IMR-90 (cell line): Measurements from ENCODE around the gene TOM1. TPM values are rescaled to one million over a fixed set of nuclear protein-coding genes. Genes with fewer than 3 reads are reported as not detected.

Experiments
- ATAC-seq: fragments of 200-7000 bp; cut with Tn5 transposase; 2 replicates; pipeline ENCODE4 v1.9.1; 2020; ENCODE audit warnings: low read depth, mild to moderate bottlenecking, moderate library complexity
- BruUV-seq: library from RNA; stranded (reverse); fragments of 400-500 nt; replicated peaks from 2 replicates; lab custom pipeline; 2021; lab: Mats Ljungman, UMichigan
- CTCF ChIA-PET: fragments of 300-600 bp; formaldehyde crosslinking; extraction: SDS; loops from one replicate; lab custom pipeline; 2021; ENCODE audit warnings: antibody characterized with exemption; lab: Yijun Ruan, JAX
- POLR2A ChIA-PET: fragments of 300-600 bp; sonication (Branson Sonifier 250); formaldehyde crosslinking; loops from one replicate; lab custom pipeline; 2022; ENCODE audit warnings: antibody characterized with exemption; ENCODE audit not compliant: unreplicated experiment; lab: Charles Lee
- DNase-seq: peaks from one replicate; pipeline ENCODE4 v3.0.0; 2013
- H2AFZ ChIP-seq: replicated peaks from 2 replicates; pipeline ENCODE3; 2013; ENCODE audit warnings: low read length, mild to moderate bottlenecking; ENCODE audit not compliant: poor library complexity
- H2AK5ac ChIP-seq: 2 replicates; pipeline ENCODE4 v1.6.1; 2013; ENCODE audit warnings: low read depth, low read length, inconsistent platforms
- H2AK9ac ChIP-seq: replicated peaks from 2 replicates; pipeline ENCODE3; 2013; ENCODE audit warnings: mild to moderate bottlenecking, low read depth, low read length, moderate library complexity; ENCODE audit not compliant: poor library complexity
- H2BK120ac ChIP-seq: 2 replicates; pipeline ENCODE4 v1.6.1; 2013; ENCODE audit warnings: low read depth, low read length, inconsistent platforms
- H2BK15ac ChIP-seq: 3 replicates; pipeline ENCODE4 v1.6.1; 2013; ENCODE audit warnings: low read depth, low read length, inconsistent platforms
- H2BK20ac ChIP-seq: 2 replicates; pipeline ENCODE4 v1.6.1; 2013; ENCODE audit warnings: low read depth, mild to moderate bottlenecking, inconsistent platforms, low read length, moderate library complexity
- H2BK5ac ChIP-seq: 2 replicates; pipeline ENCODE4 v1.6.1; 2013; ENCODE audit warnings: mild to moderate bottlenecking, low read depth, low read length, inconsistent platforms; ENCODE audit not compliant: poor library complexity, severe bottlenecking
- H3K14ac ChIP-seq: replicated peaks from 2 replicates; pipeline ENCODE4 v1.6.1; 2013; ENCODE audit warnings: low read depth, low read length, inconsistent platforms
- H3K18ac ChIP-seq: 2 replicates; pipeline ENCODE4 v1.6.1; 2013; ENCODE audit warnings: low read depth, low read length, control low read depth
- H3K23ac ChIP-seq: 2 replicates; pipeline ENCODE4 v1.6.1; 2013; ENCODE audit warnings: low read depth, low read length, inconsistent platforms
- H3K27ac ChIP-seq: 2 replicates; pipeline ENCODE4 v1.5.1; 2013; ENCODE audit warnings: mild to moderate bottlenecking, control low read depth, low read length; ENCODE audit not compliant: insufficient read depth
- H3K27me3 ChIP-seq: 2 replicates; pipeline ENCODE4 v1.6.1; 2013; ENCODE audit warnings: low read length; ENCODE audit not compliant: control insufficient read depth, insufficient read depth
- H3K36me3 ChIP-seq: 2 replicates; pipeline ENCODE4 v1.6.1; 2013; ENCODE audit warnings: low read length, mixed read lengths; ENCODE audit not compliant: control insufficient read depth, insufficient read depth
- H3K4ac ChIP-seq: 2 replicates; pipeline ENCODE4 v1.6.1; 2013; ENCODE audit warnings: low read depth, low read length, inconsistent platforms
- H3K4me1 ChIP-seq: 2 replicates; pipeline ENCODE4 v1.6.1; 2013; ENCODE audit warnings: low read length, mixed read lengths; ENCODE audit not compliant: control insufficient read depth, insufficient read depth
- H3K4me2 ChIP-seq: 2 replicates; pipeline ENCODE4 v1.6.1; 2013; ENCODE audit warnings: low read depth, mild to moderate bottlenecking, control low read depth, low read length, moderate library complexity
- H3K4me3 ChIP-seq: 2 replicates; pipeline ENCODE4 v1.5.1; 2013; ENCODE audit warnings: low read depth, mild to moderate bottlenecking, control low read depth, low read length, moderate library complexity; ENCODE audit not compliant: insufficient read depth
- H3K56ac ChIP-seq: 2 replicates; pipeline ENCODE4 v1.6.1; 2013; ENCODE audit warnings: low read length, inconsistent platforms; ENCODE audit not compliant: insufficient read depth; ENCODE audit errors: extremely low read depth
- H3K79me1 ChIP-seq, 2 experiments: 2 replicates each; pipeline ENCODE4 v1.6.1; 2013; ENCODE audit warnings: low read length in 2 of 2, inconsistent platforms in 1 of 2, low read depth in 1 of 2
- H3K9ac ChIP-seq: 2 replicates; pipeline ENCODE4 v1.6.1; 2013; ENCODE audit warnings: low read depth, low read length, control low read depth
- H3K9me1 ChIP-seq: 2 replicates; pipeline ENCODE4 v1.6.1; 2013; ENCODE audit warnings: low read length, inconsistent platforms; ENCODE audit not compliant: insufficient read depth
- H3K9me3 ChIP-seq: 2 replicates; pipeline ENCODE4 v1.6.1; 2013; ENCODE audit warnings: low read length; ENCODE audit not compliant: control insufficient read depth, insufficient read depth
- H4K20me1 ChIP-seq: 2 replicates; pipeline ENCODE4 v1.6.1; 2013; ENCODE audit warnings: low read length, inconsistent platforms; ENCODE audit not compliant: insufficient read depth
- H4K5ac ChIP-seq: 2 replicates; pipeline ENCODE4 v1.6.1; 2013; ENCODE audit warnings: mild to moderate bottlenecking, low read depth, low read length, control low read depth
- H4K8ac ChIP-seq, 2 experiments: 2 replicates each; pipeline ENCODE4 v1.6.1; 2013; ENCODE audit warnings: low read depth in 2 of 2, low read length in 2 of 2, control low read depth in 1 of 2, inconsistent platforms in 1 of 2
- H4K91ac ChIP-seq: 2 replicates; pipeline ENCODE4 v1.6.1; 2013; ENCODE audit warnings: low read depth, low read length, inconsistent platforms; ENCODE audit not compliant: insufficient read depth
- CEBPB ChIP-seq: IDR thresholded peaks from 2 replicates; pipeline ENCODE4 v1.6.1; 2012; ENCODE audit warnings: low read depth, low read length, improper control_type of control experiment
- NFE2L2 ChIP-seq: fragments of 150-350 bp; IDR thresholded peaks from 2 replicates; pipeline ENCODE4 v1.6.1; 2016; ENCODE audit warnings: low read depth, mild to moderate bottlenecking, low read length
- WGBS, 2 experiments: methylation state at CpG; one replicate each; pipeline versions ENCODE4 v1.1.5 to v1.1.7; 2013; ENCODE audit warnings: missing lambda C conversion rate in 2 of 2; ENCODE audit not compliant: insufficient read length in 1 of 2; ENCODE audit errors: extremely low coverage in 2 of 2; 5-methylcytosine and 5-hydroxymethylcytosine counted together
- dilution Hi-C: fragments of 300-500 bp; cut with HindIII; formaldehyde crosslinking; loops from one replicate; pipeline ENCODE4 v1.14.3; 2018; ENCODE audit warnings: low sequenced_read_pairs; ENCODE audit not compliant: unreplicated experiment
- in situ Hi-C: fragments of 300-500 bp; cut with MboI; formaldehyde crosslinking; loops from 3 replicates; pipeline ENCODE4 v1.14.3; 2019; ENCODE audit warnings: low sequenced_read_pairs, inconsistent platforms, mixed read lengths
- intact Hi-C: fragments of 100-400 bp; cut with micrococcal nuclease; formaldehyde crosslinking; loops from 2 replicates; pipeline ENCODE4 v1.10.0; 2022
- polyA plus RNA-seq, 3 experiments: library from polyadenylated mRNA; depleted of rRNA; stranded (reverse); fragments of >200 nt; gene quantifications; 2 replicates each; pipeline ENCODE4 v1.2.3, GENCODE V29; 2012; ENCODE audit warnings: low replicate concordance in 1 of 3
- total RNA-seq: library from RNA; depleted of rRNA; stranded (reverse); fragments of >200 nt; gene quantifications from 2 replicates; pipeline ENCODE4 v1.2.3, GENCODE V29; 2012

The TOM1 gene
- total and polyA plus RNA-seq, 2 of the 4 experiments (the other 2 are of a cell fraction) = 38.0 to 46.4 TPM

DNA sequence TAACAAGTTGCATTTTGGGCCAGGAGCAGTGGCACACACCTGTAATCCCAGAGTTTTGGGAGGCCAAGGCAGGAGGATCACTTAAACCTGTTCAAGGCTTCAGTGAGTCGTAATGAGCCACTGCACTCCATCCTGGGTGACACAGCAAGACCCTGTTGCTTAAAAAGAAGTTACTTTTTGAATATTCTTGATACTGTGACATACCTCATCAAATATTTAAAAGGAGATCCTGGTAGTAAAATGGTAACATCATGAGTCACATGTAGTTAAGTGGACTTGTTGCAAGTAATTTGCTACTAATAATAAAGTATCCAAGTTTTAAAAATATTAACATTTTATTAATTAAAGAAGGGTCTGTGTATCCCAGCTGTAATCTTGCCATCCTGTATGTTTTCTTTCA, 24.1 kb upstream of the TOM1 start:
- H4K20me1 ChIP-seq = no peaks in the 10 kb centered on the region; the same call in 1 of the 2 replicates

More for the DNA sequence above, 24.1 kb upstream of the TOM1 start:
- no peak overlapping the region for H2BK20ac ChIP-seq
- CTCF ChIA-PET = no interaction called here
- no peak overlapping the region for H3K56ac ChIP-seq
- H3K4me3 ChIP-seq = no peak overlapping the region
- peaks cover 40 to 67% of the 10 kb centered on the region in 2 experiments for H3K79me1 ChIP-seq
- H3K27ac ChIP-seq = no peak overlapping the region
- peaks cover 4% of the 10 kb centered on the region; the same call in 1 of the 2 replicates for H3K9me1 ChIP-seq
- dilution Hi-C loops (no loop called here), intact Hi-C loops (no loop called here), in situ Hi-C loops (no loop called here)
- no TSS peak for BruUV-seq
- no peak overlapping the region for H2AK5ac ChIP-seq
- no peak overlapping the region for H4K91ac ChIP-seq
- H3K9ac ChIP-seq = no peak overlapping the region
- no peak overlapping the region for H2AFZ ChIP-seq
- no peaks in the 10 kb centered on the region for H3K27me3 ChIP-seq
- peaks cover 23% of the 10 kb centered on the region for H3K36me3 ChIP-seq
- no peak overlapping the region for H3K14ac ChIP-seq
- DNase-seq (peak; percentile 66), ATAC-seq (peak; percentile 59)
- H4K5ac ChIP-seq = no peak overlapping the region
- no peak overlapping the region for H4K8ac ChIP-seq
- H2BK120ac ChIP-seq = no peak overlapping the region
- no peak overlapping the region for H3K23ac ChIP-seq
- POLR2A ChIA-PET = no interaction called here
- H3K4ac ChIP-seq = no peak overlapping the region
- no CpG with 5 or more reads among the region's 1 CpG for WGBS, 2 experiments
- no peak overlapping the region for H2BK15ac ChIP-seq
- no peaks in the 10 kb centered on the region for H3K4me1 ChIP-seq
- no peak overlapping the region for H2BK5ac ChIP-seq
- no peak overlapping the region for H3K18ac ChIP-seq
- no peaks in the 10 kb centered on the region for H3K9me3 ChIP-seq
- no peak overlapping the region for H2AK9ac ChIP-seq
- no peak overlapping the region for H3K4me2 ChIP-seq
- TF ChIP-seq NFE2L2 (peak; percentile 25; the same call in 1 of the 2 replicates), CEBPB (no peak)
